ENCODE data around the gene ZNF416.

The ZNF416 gene

DNA sequence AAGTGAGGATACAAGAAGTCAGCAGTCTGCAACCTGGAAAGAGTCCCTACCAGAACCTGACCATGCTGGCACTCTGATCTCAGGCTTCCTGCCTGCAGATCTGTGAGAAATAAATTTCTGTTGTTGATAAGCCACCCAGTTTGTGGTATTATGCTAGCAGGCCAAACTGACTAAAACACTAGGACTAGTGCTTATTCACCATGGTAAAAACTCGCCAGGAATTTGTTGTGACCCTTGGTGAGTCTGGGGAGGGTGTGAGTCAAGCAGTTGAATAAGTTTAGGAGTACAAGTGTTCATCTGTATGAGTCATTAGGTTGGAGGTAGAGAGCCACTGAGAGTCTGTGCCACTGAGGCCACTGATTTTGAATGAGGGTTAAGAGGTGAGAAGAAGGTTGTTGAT lies 8.8 kb upstream of the ZNF416 start:
- H3K9me3 ChIP-seq (ENCODE audit: control insufficient read depth, insufficient read depth, low read length) = peaks cover 6% of the 10 kb centered on the region
- no peak overlapping the region for H3K4me3 ChIP-seq (ENCODE audit: low read length)
- H3K4me1 ChIP-seq (ENCODE audit: control insufficient read depth, insufficient read depth, low read length) = no peaks in the 10 kb centered on the region
- no peak for DNase-seq (ENCODE audit: low read depth, low spot score)
- peaks cover 37% of the 10 kb centered on the region for H3K36me3 ChIP-seq (ENCODE audit: control insufficient read depth, insufficient read depth, low read length)
- WGBS (ENCODE audit: insufficient coverage, insufficient read length) = no CpG with 5 or more reads among the region's 1 CpG
- H3K27ac ChIP-seq (ENCODE audit: low read length) = no peak overlapping the region
- no peaks in the 10 kb centered on the region; the same call in 1 of the 2 replicates for H3K27me3 ChIP-seq (ENCODE audit: control insufficient read depth, insufficient read depth, low read length)

DNA sequence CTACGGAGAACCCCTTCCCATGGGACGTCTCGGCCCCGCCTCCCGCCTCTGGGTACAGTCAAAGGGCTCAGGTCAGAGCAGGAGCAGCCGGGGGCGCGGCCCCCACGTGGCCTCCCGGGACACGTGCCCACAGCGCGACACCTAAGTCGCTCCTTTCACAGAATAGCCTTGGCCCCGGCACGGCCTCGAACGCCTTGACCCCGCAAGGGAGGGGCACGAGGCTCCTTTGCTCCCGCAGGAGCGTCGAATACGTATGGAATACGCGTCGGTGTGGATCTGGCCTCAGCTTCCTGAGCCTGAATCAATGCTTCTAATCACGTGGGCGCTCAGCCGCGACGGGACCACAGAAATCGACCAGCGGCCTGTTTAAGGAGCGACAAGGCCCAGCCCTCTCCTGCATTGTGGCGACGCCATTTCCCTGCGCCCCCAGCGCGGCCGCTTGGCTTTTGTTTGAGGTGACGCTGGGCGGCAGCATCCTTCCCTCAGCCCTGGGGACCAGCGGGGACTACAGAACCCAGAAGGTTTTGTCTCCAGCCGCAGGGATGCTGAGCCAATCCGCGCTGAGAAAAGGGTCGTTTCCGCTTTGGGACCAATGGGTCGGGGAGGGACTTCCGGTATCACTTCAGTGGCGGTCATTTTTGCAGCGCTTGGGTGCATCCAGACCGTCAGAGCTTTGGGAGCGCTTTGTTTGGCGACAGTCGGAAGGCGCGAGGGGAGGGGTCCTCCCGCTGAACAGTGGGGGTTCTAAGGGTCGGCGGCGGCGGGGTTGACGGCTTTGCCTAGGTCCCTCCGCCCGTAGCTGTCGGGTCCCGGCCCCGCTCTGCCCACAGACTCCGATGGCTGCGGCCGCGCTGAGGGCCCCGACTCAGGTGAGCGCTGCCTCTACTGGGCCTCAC lies 5.1 kb upstream of the ZNF416 start, which contains the start of gene ZIK1:
Gene ZIK1 (plus strand): TSS at position 625 of the 896 bp plus-strand sequence. CDS start 212 bp downstream, at position 837.
- Histone ChIP-seq H3K9me3 (ENCODE audit: control insufficient read depth, insufficient read depth, low read length) (no peaks in the 10 kb centered on the region), H3K4me1 (ENCODE audit: control insufficient read depth, insufficient read depth, low read length) (no peaks in the 10 kb centered on the region), H3K27ac (ENCODE audit: low read length) (no peak within 1 kb of the TSS), H3K4me3 (ENCODE audit: low read length) (peak within 1 kb of the TSS; percentile 92), H3K36me3 (ENCODE audit: control insufficient read depth, insufficient read depth, low read length) (peaks cover 10% of the 10 kb centered on the region; the same call in 1 of the 2 replicates), H3K27me3 (ENCODE audit: control insufficient read depth, insufficient read depth, low read length) (no peaks in the 10 kb centered on the region)
- peak; percentile 95 for DNase-seq (ENCODE audit: low read depth, low spot score)
- no CpG with 5 or more reads among the region's 76 CpGs for WGBS (ENCODE audit: insufficient coverage, insufficient read length)

DNA sequence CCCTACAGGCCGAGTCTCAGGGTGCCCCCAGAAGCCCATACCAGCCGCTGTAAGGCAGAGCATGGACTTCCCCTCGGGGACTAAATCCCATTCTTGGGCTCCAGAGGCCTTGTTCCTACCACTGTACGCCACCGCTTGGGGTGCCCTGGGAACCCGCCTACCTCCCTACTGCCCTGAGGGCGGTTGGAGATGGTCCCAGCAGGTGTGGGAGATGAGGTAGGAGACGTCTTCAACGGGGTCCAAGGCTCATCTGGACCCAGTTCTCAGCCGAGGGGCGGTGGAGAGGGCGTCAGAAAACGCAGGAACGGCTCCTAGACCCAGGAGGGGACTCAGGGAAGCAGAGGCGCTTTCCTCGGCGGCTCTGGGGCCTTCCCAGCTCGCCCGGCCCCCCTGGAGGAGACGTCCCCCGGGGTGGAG lies 4.4 kb upstream of the ZNF416 start:
- Histone ChIP-seq H3K4me3 (ENCODE audit: low read length) (peak overlapping the region; percentile 17; the same call in 1 of the 2 replicates), H3K27ac (ENCODE audit: low read length) (no peak overlapping the region), H3K4me1 (ENCODE audit: control insufficient read depth, insufficient read depth, low read length) (no peaks in the 10 kb centered on the region), H3K9me3 (ENCODE audit: control insufficient read depth, insufficient read depth, low read length) (no peaks in the 10 kb centered on the region), H3K27me3 (ENCODE audit: control insufficient read depth, insufficient read depth, low read length) (no peaks in the 10 kb centered on the region), H3K36me3 (ENCODE audit: control insufficient read depth, insufficient read depth, low read length) (peaks cover 3% of the 10 kb centered on the region; the same call in 1 of the 2 replicates)
- no peak for DNase-seq (ENCODE audit: low read depth, low spot score)
- no CpG with 5 or more reads among the region's 21 CpGs for WGBS (ENCODE audit: insufficient coverage, insufficient read length)

DNA sequence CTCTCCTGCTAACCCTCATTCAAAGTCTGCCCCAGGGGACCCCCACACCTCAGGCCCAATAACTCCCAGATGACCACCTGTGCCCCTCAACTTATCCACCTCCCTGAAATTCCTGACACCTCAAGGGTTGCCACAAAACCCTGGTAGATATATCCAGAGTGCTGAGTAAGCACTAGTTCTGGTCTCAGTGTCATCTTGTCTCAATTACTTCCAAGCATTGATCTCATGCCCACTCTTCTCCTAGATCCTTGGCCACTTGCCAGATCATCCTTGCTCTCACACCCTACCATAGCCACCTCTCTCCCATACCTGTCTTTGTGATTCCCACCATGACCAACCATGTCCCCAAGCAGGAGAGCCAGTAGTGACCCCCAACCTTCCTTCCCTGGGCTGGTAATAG lies 2.0 kb downstream of the ZNF416 start:
- Histone ChIP-seq H3K4me1 (ENCODE audit: control insufficient read depth, insufficient read depth, low read length) (peaks cover 4% of the 10 kb centered on the region; the same call in 1 of the 2 replicates), H3K4me3 (ENCODE audit: low read length) (no peak overlapping the region), H3K27me3 (ENCODE audit: control insufficient read depth, insufficient read depth, low read length) (no peaks in the 10 kb centered on the region), H3K9me3 (ENCODE audit: control insufficient read depth, insufficient read depth, low read length) (peaks cover 16% of the 10 kb centered on the region), H3K27ac (ENCODE audit: low read length) (no peak overlapping the region), H3K36me3 (ENCODE audit: control insufficient read depth, insufficient read depth, low read length) (peaks cover 40% of the 10 kb centered on the region)
- no peak for DNase-seq (ENCODE audit: low read depth, low spot score)

DNA sequence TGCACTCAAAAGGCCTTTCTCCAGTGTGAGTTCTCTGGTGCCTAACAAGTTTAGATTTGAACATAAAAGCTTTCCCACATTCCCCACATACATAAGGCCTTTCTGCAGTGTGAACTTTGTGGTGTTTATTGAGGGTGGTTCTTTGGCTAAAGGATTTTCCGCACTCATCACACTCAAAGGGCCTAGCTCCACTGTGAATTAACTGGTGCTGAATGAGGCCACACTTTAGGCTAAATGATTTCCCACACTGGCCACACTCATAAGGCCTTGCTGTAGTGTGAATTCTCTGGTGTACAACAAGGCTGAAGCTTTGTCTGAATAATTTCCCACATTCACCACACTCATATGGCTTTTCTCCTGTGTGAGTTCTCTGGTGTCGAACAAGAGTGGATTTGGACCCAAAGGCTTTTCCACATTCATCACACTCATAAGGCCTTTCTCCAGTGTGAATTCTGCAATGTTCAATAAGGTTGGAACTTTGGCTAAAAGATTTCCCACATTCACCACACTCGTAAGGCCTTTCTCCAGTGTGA lies 6.2 kb downstream of the ZNF416 start:
- no peak for DNase-seq (ENCODE audit: low read depth, low spot score)
- H3K9me3 ChIP-seq (ENCODE audit: control insufficient read depth, insufficient read depth, low read length) = peaks cover 25% of the 10 kb centered on the region
- no peaks in the 10 kb centered on the region for H3K4me1 ChIP-seq (ENCODE audit: control insufficient read depth, insufficient read depth, low read length)
- H3K36me3 ChIP-seq (ENCODE audit: control insufficient read depth, insufficient read depth, low read length) = peaks cover 41% of the 10 kb centered on the region
- WGBS (ENCODE audit: insufficient coverage, insufficient read length) = no CpG with 5 or more reads among the region's 3 CpGs
- no peak overlapping the region for H3K4me3 ChIP-seq (ENCODE audit: low read length)
- no peak overlapping the region for H3K27ac ChIP-seq (ENCODE audit: low read length)
- no peaks in the 10 kb centered on the region for H3K27me3 ChIP-seq (ENCODE audit: control insufficient read depth, insufficient read depth, low read length)

DNA sequence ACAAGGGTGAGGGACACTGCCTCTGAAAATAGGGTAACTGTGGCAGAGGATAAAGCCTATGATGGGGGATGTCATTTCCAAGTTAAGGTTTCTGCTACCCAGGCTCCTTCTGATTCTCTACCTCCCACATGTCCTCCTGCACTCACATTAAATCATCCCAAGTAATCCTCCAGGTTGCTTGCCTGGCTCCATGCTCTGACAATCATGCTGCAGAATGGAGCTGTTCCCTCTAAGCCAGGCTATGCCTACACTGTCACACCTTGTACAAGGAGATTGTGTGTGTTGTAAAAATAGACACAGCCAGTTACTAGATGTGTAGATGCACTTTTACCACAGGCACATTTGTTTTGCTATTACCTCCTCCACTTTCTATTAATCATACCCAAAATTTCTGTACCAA lies 8.0 kb downstream of the ZNF416 start:
- no peak for DNase-seq (ENCODE audit: low read depth, low spot score)
- Histone ChIP-seq H3K4me1 (ENCODE audit: control insufficient read depth, insufficient read depth, low read length) (no peaks in the 10 kb centered on the region), H3K4me3 (ENCODE audit: low read length) (no peak overlapping the region), H3K27ac (ENCODE audit: low read length) (no peak overlapping the region), H3K27me3 (ENCODE audit: control insufficient read depth, insufficient read depth, low read length) (no peaks in the 10 kb centered on the region), H3K9me3 (ENCODE audit: control insufficient read depth, insufficient read depth, low read length) (peaks cover 34% of the 10 kb centered on the region), H3K36me3 (ENCODE audit: control insufficient read depth, insufficient read depth, low read length) (peaks cover 38% of the 10 kb centered on the region)

DNA sequence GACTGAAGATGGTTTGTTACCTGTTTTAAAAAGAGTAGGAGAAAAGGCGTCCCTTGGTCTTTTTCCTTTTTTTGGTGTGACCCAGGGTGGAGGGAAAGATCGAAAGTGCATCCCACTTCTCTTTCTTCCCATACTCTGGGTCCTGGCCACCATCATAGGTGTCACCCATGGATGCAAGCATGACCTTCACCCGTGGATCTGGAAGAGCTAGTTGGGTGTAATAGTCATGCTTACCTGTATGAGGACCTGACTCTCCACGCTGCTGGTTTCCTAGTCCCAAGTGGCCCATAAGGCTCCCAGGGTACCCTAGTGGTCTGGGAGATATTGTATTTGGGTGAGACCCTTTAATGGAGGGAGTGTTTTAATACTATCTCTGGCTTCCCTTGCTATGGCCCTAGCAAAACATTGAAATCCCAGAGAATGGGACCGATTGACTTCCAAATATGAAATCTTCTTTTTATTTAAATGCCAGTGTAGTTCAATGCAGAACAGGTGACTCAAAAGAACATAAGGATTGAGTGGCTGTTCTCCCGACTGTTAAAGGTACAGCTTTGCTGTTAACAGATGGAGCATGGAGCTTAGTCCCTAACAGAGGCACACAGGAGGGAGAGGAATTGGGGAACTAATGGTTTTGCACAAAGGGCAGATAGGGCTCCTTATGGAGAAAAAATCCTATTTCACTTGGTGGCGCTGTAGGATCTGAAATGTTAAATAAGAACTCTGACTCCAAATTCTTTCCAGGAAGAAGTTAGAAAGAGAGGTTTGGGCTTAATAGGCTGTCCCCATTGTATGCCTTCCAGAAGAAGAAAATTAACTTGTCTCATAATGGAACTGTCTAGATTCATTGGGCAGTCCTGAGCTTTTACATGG lies 12.1 kb downstream of the ZNF416 start:
- no CpG with 5 or more reads among the region's 7 CpGs for whole genome bisulfite sequencing (ENCODE audit: insufficient coverage, insufficient read length)

DNA sequence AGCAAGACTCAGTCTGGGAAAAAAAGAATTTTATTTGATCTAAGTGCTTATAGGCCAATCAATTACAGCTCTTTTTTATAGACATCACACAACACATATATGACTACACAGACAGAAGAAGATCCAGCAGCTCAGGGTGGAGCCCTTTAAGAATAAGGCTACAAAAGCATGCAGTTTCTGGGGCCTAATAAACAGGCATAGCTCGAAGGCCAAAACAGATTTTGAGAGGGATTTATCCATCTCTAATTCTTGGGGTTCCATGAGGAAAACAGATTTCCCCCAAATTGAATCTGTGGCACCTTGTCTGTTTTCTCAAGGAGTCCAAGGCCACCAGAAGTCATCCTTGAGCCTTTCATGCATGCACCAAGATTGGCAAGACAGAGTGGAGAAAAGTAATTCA lies 15.2 kb downstream of the ZNF416 start:
- H3K27ac ChIP-seq (ENCODE audit: low read length) = no peak overlapping the region
- peaks cover 14% of the 10 kb centered on the region for H3K9me3 ChIP-seq (ENCODE audit: control insufficient read depth, insufficient read depth, low read length)
- H3K4me3 ChIP-seq (ENCODE audit: low read length) = no peak overlapping the region
- no peak for DNase-seq (ENCODE audit: low read depth, low spot score)
- no peaks in the 10 kb centered on the region for H3K36me3 ChIP-seq (ENCODE audit: control insufficient read depth, insufficient read depth, low read length)
- no peaks in the 10 kb centered on the region for H3K27me3 ChIP-seq (ENCODE audit: control insufficient read depth, insufficient read depth, low read length)
- H3K4me1 ChIP-seq (ENCODE audit: control insufficient read depth, insufficient read depth, low read length) = no peaks in the 10 kb centered on the region
- WGBS (ENCODE audit: insufficient coverage, insufficient read length) = no CpG with 5 or more reads among the region's 1 CpG

More for the DNA sequence above, 12.1 kb downstream of the ZNF416 start:
- H3K4me3 ChIP-seq (ENCODE audit: low read length) = no peak overlapping the region
- DNase-seq (ENCODE audit: low read depth, low spot score) = no peak
- no peaks in the 10 kb centered on the region for H3K4me1 ChIP-seq (ENCODE audit: control insufficient read depth, insufficient read depth, low read length)
- no peaks in the 10 kb centered on the region for H3K27me3 ChIP-seq (ENCODE audit: control insufficient read depth, insufficient read depth, low read length)
- H3K27ac ChIP-seq (ENCODE audit: low read length) = no peak overlapping the region
- peaks cover 20% of the 10 kb centered on the region for H3K9me3 ChIP-seq (ENCODE audit: control insufficient read depth, insufficient read depth, low read length)
- H3K36me3 ChIP-seq (ENCODE audit: control insufficient read depth, insufficient read depth, low read length) = peaks cover under 1% of the 10 kb centered on the region; the same call in 1 of the 2 replicates

DNA sequence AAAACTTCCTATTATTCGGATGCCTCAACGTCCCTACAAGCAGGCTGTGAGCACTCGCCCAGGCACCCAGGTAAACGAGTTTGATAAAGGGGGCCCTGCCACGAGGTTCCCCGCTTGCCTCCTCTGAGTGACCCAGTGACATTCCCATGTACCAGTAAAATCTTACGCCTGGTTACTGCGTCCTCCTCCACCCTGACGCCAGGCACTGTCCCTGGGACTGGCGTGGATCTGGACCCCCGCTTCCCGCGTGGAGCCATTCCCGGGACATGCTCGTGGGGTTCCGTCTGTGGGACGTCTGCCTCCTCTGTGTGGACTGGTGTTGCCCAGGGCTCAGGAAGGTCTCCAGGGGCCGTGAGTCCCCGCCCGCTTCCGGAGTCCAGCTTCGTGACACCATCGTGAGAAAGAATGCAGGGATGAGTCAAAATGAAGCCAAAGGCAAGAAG lies 18.6 kb downstream of the ZNF416 start:
- Histone ChIP-seq H3K36me3 (ENCODE audit: control insufficient read depth, insufficient read depth, low read length) (peaks cover 7% of the 10 kb centered on the region; the same call in 1 of the 2 replicates), H3K4me3 (ENCODE audit: low read length) (no peak overlapping the region; the same call in 1 of the 2 replicates), H3K27ac (ENCODE audit: low read length) (no peak overlapping the region), H3K9me3 (ENCODE audit: control insufficient read depth, insufficient read depth, low read length) (peaks cover 2% of the 10 kb centered on the region; the same call in 1 of the 2 replicates), H3K27me3 (ENCODE audit: control insufficient read depth, insufficient read depth, low read length) (no peaks in the 10 kb centered on the region), H3K4me1 (ENCODE audit: control insufficient read depth, insufficient read depth, low read length) (no peaks in the 10 kb centered on the region)
- no peak for DNase-seq (ENCODE audit: low read depth, low spot score)
- WGBS (ENCODE audit: insufficient coverage, insufficient read length) = no CpG with 5 or more reads among the region's 23 CpGs

DNA sequence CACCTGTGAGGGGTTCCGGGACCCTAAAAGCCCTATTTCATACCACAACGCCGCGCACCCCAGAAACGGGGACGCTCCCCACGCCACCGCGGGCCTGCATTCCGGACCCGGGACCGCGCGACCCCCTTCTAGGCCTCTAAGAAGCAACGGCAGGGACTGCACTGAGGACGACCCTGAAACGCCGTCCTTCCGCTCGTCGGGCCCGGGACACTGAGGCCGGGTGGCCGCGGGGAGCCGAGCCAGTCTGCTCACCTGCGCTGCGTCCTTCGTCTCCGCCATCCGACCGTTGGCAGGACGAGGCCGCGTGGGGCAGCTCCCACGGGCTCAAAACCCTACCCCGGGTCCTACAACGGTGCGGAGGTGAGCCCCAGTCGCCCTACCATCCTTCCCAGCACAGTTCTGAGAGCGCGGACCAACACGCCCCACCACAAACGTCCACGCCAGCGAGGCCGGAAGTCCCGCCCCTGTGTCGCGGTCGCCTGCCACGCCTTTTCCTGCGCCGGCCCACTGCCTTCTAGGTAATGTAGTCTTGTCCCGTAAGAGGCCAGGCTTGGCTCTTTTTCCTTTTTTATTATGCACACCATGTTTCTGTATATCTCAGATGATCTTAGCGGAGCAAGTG lies 19.2 kb downstream of the ZNF416 start, which contains the start of gene ZNF550:
Gene ZNF550 (minus strand): TSS at position 460 of the 622 bp plus-strand sequence. CDS start 181 bp downstream, at position 279.
- Histone ChIP-seq H3K9me3 (ENCODE audit: control insufficient read depth, insufficient read depth, low read length) (peaks cover 2% of the 10 kb centered on the region; the same call in 1 of the 2 replicates), H3K27ac (ENCODE audit: low read length) (no peak within 1 kb of the TSS), H3K4me1 (ENCODE audit: control insufficient read depth, insufficient read depth, low read length) (no peaks in the 10 kb centered on the region), H3K4me3 (ENCODE audit: low read length) (peak within 1 kb of the TSS; percentile 73), H3K27me3 (ENCODE audit: control insufficient read depth, insufficient read depth, low read length) (no peaks in the 10 kb centered on the region), H3K36me3 (ENCODE audit: control insufficient read depth, insufficient read depth, low read length) (peaks cover 7% of the 10 kb centered on the region; the same call in 1 of the 2 replicates)
- peak; percentile 31 for DNase-seq (ENCODE audit: low read depth, low spot score)
- no CpG with 5 or more reads among the region's 56 CpGs for WGBS (ENCODE audit: insufficient coverage, insufficient read length)

Measured in iPS DF 6.9 (cell line).